GM13977 (cell line): ENCODE measurements around the gene LRP1B.

Experiments
- DNase-seq: peaks from one replicate; pipeline ENCODE4 v3.0.0; 2012; ENCODE audit warnings: low spot score
- CTCF ChIP-seq: IDR thresholded peaks from 2 replicates; pipeline ENCODE4 v1.5.1; 2012; ENCODE audit warnings: mild to moderate bottlenecking, control low read depth; ENCODE audit not compliant: insufficient read depth; ENCODE audit errors: extremely low read depth, missing control alignments
- in situ Hi-C: fragments of 300-500 bp; cut with MboI; formaldehyde crosslinking; loops from one replicate; pipeline ENCODE4 v1.12.0; 2022; ENCODE audit warnings: low sequenced_read_pairs, low pct_unique_long_range_greater_than_20kb, mixed read lengths, inconsistent platforms; ENCODE audit not compliant: unreplicated experiment

LRP1B gene

DNA sequence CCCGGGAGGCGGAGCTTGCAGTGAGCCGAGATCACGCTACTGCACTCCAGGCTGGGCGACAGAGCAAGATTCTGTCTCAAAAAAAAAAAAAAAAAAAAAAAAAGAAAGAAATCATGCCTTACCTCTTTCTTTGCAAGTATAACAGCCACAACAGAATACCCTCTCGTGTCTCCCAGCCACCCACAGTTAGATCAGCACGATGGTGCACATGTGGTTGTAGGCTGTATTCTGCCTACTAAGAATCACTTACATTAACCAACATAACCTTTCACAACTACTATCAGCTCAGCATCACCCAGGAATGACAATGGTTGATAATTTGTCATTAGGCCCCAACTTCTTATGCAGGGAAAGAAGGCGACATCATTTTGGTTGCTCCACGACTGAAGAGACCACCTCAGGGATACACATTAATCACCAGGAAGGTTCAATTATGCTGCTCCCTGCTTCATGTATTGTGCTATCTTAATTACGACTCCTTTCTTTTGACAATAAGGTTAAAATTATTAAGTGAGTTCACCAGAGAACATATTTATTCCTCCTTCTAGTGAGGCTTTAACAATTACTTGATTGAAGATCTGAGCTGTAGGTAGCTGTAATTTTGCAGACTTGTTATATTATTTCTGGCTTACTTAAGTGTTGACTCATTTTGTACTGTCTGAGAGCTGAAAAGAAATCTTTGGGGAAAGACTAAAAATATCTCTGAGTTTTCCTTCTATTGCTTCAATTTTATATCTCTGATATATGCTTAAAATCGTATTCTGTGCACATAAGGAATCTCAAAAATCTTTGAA is 120.1 kb downstream of the LRP1B start:
- DNase-seq: no peak
- TF ChIP-seq CTCF: no peak
- in situ Hi-C loops: no loop called here

DNA sequence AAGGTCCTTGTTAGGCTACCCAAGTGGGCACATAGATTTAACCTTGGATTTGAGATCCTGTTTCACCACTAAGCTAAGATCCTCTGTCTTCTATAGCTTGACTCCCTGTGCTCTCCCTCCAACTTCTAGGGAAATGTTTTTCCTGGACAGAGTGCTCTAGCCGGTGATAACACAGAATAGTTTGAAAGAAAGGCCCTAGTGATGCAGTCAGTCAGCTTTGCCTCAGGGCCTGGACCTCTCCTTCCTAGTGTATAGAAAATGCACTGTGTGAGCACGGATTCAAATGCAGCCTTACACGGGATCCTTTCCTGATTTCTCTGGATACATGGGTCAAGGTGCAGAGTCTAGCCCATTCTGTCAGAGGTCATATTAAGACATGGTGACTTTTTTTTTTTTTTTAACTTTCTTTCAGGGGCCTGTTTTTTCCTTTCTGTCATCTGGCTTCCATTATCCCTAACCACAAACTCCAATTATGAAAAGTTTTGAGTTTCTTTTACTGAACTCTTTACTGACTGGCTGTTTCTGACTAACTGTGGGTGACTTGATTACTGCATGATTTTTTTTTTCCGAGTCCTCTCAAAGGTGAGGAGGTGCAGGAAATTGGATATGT is 122.6 kb downstream of the LRP1B start:
- DNase-seq: no peak
- in situ Hi-C loops: no loop called here
- no peak for TF ChIP-seq CTCF

GRCh38 chr2:141994066-141994465 is 136.8 kb downstream of the LRP1B start:
- no peak for TF ChIP-seq CTCF
- DNase-seq: no peak
- in situ Hi-C loops: no loop called here

GRCh38 chr2:141992695-141993094 is 138.1 kb downstream of the LRP1B start:
- TF ChIP-seq CTCF: no peak
- in situ Hi-C loops: no loop called here

GRCh38 chr2:141968433-141968832 is 162.4 kb downstream of the LRP1B start:
- in situ Hi-C loops: no loop called here
- no peak for TF ChIP-seq CTCF
- no peak for DNase-seq

More at GRCh38 chr2:141992695-141993094, 138.1 kb downstream of the LRP1B start:
- no peak for DNase-seq

DNA sequence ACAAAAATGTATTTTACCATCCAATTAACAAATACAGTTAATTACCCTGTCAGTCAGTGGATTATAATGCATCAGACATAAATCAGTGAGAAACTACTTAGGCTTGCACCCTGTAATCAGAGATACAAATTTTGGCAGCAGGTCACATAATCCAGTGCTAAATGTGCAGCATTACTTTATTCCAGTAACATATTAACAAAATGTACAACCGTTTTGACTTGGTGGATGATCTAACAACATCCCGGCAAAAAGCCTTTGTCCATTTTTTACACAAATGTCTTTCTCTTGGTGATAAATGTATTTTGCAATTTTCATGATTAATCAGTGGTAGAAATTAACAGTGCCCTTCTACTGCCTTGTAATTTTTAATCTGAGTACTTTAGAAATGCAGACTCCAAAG is 162.8 kb downstream of the LRP1B start:
- TF ChIP-seq CTCF: no peak
- no peak for DNase-seq
- in situ Hi-C loops: no loop called here
